Activated CD4-positive, alpha-beta T cell treated with anti-CD3 and anti-CD28 coated beads for 4 hours (primary cell): Measurements from ENCODE around the gene PAX8.
A peak's percentile ranks its signal among the peaks of the same experiment; 100 is the strongest.
"Not testable (repeated sequence)": the region's sequence is repeated elsewhere in the genome, so short reads cannot be mapped to it uniquely, and the experiment has no call there.

Experiments used
- DNase-seq, 2 donors: peaks; one replicate each; pipeline ENCODE4 v3.0.0-alpha.2; 2020

PAX8 gene

DNA sequence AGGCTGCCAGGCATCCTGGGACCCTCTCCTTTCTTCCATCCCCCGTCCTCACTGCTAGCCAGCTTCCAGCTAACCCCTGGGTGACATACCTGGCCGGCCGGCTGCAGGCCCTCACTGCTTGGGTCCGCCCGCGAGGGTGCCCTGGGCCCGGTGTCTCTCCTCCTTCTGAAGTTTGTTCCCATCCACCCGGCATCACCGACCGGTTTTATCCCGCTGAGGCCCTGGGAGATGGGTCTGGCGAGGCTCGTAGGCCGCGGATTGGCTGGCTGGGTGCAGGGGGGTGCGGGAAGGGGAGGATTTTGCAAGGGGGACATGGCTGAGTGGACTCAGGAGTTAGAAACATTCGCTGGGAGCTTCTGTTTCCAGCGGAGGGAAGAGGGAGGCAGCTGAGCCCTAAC, at the start of gene PAX8:
Gene PAX8 (minus strand): TSS at position 180 of the 398 bp plus-strand sequence. CDS start 527 bp downstream, outside the sequence.
- DNase-seq: no peak

DNA sequence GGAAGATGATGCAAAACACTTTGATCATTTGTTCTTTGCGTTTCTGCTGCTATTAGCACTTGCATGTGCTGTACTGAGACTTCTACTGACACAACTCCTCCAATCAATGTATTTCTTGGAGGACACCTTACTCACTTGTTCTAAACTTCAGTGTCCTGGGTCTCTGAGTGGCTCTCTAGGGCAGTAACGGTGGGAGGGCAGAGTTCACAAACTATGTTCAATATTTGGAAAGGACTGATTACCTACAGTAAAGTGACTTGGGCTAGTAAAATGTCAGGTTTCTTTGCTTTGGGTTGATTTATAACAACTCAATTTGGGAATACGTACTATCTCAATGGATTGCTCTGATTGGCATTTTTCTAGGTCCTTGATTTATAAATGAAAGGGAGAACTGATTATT, 49.3 kb upstream of the PAX8 start:
- no peak for DNase-seq

DNA sequence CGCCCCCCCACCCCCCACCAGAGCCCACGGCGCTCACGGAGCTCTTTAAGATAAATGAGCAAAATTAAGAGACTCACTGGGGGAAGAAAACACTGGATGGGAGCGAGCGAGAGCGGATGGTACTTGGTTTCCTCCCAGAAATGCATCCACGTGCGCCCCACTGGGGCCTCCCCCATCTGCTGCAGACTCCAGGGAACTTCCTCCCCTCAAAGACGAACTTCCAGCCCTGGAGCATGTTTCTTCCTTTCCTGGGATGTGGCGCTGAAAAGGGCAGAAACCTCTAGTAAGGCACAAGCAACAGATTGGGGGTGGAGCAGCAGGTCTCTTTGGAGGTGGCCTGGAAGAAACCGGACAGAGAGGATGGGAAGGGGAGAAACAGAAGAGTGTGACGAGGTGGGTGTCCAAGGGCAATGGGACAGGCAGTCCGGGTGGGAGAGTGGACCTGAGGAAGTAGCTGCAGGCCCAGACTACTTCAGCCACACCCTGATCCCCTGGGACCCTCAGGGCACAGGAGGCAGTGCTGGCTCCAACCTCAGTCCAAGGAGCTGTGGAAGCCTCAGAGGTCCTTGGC, 46.5 kb upstream of the PAX8 start:
- not testable (repeated sequence) for DNase-seq

DNA sequence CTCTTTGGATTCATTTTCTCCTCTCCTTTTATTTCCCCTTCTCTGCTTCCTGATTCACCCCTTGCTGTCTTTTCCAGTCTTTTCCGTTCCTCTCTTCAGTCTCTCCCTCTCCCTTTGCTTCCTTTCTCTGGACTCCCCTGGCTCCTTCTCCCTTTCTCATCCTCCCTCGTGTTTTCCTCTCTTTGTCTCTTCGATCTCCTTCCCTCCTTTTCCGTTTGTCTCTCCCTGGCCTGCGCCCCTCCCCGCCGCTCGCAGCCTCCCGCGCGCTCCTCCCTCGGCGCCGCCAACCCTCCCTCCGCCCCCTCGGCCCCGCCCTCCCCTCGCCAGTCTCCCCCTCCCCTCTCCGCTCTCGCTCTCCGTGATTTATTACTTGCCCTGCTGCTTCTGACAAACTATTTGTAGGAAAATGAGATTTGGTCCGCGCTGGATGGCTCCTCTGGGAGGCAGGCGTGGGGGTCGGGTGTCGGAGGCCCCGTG, 46.0 kb upstream of the PAX8 start:
- DNase-seq: peak; percentile 37 to 52

DNA sequence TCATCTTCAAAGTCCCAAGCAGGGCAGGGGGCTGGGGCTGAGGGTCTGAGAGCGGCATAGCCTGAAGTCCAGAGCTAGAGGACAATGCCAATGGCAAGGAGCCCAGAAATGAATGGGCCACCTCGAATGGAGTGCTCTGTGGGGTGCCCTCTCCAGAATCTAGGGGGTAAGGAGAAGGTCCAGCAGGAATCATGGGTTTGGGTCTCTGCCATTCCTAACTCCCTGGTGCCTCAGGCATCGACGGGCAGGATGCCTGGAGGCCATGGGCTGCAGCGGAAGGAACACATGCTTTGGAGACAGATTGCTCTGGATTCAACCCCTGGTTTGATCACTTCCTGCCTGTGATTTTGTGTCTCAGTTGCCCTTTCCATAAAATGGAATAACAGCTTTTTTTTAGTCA, 44.4 kb upstream of the PAX8 start:
- not testable (repeated sequence) for DNase-seq

DNA sequence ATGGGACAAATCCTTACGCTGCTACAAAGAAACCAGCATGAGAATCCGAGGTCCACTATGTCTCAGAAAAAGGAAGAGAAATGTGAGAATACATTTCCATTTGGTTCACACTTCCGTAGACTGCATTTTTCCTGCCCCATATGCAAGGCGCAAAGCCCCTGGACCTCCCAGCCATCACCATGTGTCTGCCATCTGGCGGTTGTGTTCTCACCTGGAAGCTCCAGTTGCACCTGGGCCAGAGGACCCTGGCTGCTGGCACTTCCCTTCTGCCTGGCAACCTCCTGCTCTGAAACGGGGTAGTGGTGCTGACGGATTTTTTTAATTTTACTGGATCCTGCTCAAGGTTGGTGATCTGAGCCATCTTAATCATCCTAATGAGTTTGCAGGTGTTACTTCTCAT, 41.4 kb upstream of the PAX8 start:
- DNase-seq: not testable (repeated sequence)

DNA sequence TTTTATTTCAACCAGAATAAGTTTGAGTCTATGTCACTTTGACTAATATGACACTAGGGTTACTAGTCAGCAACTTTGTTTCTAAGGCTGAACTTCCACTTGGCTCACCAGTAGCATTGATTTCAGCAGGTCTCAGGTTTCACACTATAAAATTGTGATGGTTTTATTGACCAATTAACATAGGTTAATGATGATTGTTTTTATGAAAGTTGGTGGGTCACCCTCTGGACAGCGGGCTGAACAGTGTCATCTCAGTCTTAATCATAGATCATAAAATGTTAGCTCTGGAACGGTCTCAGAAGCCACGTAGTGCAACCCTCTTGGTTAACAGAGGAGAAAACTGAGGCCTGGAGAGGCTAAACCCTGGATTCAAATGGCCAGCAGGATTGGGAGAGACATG, 40.2 kb upstream of the PAX8 start:
- not testable (repeated sequence) for DNase-seq

DNA sequence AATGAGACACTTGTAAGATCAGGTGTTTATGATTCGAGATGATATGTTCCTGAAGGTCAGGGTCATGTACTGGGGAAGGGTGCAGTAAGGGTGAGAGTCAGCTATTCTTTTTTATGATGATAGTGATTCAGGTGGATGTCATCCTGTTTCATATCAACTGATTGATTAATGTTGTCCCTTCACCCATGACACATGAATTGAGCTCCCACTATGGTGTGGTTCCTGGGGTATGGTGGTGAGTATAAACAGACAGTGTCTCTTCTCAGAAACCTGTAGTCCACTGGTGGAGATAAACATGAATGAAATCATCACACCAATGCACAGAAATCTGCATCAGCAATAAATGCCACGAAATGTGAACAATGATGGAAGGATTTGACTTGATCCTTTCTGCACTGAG, 37.4 kb upstream of the PAX8 start:
- no peak for DNase-seq

DNA sequence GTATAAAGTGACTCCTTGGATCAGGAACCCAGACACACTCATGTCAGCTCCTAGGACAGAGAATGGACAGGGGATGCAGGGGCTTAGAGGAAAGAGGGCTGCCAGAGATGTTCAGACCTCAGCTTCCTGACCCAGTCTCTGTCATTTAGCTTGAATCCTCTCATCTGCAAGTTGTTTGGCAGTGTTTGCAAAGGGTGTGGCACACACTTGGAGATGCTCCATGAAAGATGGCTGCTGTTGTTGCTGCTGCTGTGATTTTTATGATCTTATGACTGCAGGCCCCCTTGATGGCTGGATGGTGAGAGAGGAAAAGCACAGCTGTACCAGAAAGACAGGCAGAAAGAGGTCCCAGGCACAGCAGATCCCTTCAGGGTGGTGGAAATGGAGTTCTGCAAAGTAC, 35.9 kb upstream of the PAX8 start:
- DNase-seq: not testable (repeated sequence)

DNA sequence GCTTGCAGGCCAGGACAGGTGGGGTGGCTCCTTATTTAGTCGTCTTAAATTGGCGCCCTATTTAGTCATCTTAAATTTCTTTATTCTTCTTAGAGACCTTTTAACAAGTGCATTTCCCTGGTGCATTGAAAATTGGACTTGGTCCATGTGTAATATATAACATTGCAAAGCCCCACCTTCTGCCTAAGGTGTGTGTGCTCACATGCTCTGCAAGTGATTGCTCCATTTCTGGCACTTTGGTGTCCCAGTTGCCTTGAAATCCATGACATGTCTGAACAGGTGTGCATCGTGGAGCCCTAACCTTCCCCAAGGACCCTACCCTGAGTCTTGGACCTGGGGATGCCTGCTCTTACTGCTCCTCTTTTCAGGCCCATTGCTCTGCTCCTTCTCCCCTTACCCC, 35.5 kb upstream of the PAX8 start:
- not testable (repeated sequence) for DNase-seq

DNA sequence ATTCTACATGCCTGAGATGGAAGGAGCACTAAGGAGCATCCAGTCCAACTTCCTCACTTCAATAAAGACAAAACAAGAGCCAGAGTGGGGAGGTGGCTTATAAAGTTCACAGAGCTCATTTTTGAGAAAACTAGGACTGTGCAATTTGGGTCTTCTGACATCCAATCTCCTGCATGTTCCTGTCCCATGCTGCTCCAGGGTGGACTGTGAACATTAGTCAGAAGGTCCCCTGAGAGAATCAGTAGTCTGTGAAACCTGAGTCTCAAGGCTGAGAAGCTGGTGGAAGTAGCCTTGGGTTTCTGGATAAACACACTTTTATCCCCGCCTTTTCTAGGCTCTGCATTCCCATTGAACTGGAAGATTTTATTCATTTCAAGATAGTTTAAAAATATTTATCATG, 33.1 kb upstream of the PAX8 start:
- DNase-seq: not testable (repeated sequence)

DNA sequence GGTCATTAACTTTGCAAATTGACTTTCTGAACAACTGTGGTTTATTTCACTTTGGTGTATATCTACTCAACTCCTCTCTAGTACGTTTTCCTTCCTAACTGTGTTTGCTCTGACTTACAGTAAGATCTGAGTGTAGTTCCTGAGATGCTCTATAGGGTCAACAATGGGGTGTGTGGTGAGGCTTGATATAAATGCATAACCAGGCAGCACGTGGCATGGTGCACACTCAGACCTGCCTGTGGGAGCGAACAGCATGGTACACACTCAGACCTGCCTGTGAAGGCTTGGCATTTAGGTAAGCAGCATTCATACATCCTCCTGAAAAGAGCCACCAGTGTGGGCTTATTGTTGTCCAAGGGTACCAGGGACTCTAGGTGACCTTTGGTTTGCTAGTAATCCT, 32.5 kb upstream of the PAX8 start:
- DNase-seq: not testable (repeated sequence)

DNA sequence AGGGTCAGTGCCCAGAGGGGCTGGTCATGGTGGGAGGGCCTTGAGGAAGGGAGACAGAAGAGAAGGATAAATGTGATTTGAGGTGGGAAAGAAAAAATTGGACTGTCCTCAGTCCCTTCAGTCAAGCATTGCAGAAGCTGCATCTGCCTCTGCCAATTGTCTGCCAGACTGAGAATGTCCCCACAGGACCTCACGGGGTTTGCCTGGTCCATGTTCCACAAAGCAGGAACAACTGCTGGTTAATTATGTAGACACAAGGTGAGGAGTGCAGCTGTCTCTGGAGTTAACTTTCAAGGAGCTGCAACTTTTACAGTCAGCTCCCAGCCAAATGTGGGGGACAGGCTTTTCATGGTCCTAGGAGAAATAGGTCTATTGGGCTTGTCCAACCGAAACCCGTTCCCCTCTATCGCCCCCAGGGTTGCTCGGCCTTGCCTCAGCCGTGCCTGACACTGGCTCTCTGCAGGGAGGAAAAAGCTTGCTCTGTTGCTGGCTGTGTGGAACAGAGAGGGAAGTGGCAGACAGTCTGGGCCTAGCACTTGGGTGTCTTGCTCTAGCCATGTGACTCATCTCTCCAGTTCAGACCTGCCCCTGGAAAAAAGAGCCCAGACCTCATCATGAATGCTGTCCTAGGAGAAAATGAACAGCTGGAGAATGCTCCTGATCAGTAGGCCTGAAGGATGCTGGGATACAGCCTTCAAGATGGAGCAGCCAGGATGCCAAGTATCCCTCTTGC, 31.1 kb upstream of the PAX8 start:
- no peak for DNase-seq

DNA sequence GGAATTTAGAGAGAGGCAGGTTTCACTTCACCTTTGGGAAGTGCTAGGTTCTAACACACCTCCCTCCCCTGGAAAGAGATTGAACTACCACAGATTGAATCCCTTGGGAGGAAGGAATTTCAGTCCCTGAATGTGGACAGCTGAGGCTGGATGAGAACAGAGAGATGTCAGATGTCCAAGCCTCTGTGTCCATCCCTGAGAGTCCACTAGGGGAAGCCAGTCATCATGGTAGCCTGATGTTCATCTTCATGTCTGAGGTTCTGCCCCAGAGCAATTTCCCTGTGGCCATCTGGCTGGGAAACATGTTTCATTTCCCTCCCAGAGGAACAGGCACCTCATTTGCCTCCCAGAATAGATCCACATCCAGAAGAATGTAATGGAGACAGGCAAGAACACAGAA, 30.1 kb upstream of the PAX8 start:
- not testable (repeated sequence) for DNase-seq

DNA sequence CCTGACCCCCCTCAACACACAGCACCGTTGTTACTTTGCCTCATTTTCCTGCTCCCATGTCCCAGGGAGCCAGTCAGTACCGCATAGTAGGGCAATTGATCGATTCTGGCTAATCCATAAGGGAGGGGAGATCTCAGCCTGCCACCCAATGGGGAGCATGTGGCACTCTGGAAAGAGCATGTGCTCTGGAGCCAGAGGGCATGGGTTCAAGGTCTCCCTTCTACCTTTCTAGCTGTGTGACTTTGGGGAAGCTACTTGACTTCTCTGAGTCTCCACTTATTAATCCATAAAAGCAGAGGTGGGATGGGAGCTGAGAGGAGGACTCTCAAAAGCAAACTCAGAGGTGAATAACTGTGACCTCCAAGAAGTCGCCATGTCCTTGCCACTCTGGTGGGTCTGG, 27.5 kb upstream of the PAX8 start:
- not testable (repeated sequence) for DNase-seq

DNA sequence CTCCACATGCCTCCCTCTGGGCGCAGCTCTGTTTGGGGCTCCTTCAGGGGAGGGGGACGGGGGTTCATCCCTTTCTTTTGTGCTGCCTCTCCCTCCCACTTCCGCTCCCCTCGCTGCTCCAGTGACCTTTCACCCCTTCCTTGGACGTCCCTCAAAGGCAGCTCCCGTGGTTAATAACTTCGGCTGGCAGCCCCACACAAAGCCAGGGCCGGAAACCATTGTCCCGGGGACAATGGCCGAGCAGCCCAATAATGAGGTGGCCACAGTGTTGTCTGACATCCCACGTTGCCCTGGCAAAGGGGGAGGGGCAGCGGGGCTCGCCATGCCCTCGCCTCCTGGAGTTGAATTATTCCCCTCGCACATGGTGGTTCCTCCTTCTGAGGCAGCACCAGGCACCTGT, 27.0 kb upstream of the PAX8 start:
- DNase-seq: not testable (repeated sequence)

DNA sequence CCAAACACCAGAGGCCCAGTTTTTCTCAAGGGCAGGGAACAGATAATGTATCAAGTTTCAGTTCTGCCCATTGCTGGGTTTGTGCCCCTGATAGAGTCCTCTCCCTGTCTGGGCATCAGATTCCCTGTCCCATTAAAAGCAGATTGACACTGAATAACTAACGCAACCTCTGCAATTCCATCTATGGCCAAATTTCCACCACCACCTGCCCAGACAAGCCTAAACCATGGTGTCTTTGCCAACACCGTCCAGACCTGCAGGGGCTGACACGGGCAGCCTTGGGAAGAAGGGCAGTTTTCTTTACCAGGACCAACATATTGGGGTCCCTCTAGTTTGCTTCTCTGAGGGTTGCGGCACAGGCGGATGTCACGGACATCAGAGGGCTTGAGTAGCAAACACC, 26.4 kb upstream of the PAX8 start:
- no peak for DNase-seq

DNA sequence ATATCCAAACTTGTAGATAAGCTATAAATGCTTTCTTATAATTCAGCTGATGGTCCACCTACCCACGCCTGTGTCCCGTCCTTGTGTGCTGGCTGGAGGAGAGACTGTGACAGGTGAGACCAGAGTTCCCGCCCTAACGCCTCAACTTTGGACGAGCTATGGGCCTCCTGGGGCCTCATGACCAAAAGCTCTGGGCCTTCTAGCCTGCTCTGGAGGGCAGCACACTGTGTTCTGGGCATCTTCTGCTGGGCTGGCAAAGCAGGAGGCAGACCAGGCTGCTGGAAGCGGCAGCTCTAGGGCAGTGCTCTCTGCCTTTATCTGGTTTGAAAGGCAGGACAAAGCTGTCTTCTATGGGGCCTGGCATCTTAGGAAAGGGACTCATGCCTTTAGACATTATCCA, 26.0 kb upstream of the PAX8 start:
- no peak for DNase-seq

DNA sequence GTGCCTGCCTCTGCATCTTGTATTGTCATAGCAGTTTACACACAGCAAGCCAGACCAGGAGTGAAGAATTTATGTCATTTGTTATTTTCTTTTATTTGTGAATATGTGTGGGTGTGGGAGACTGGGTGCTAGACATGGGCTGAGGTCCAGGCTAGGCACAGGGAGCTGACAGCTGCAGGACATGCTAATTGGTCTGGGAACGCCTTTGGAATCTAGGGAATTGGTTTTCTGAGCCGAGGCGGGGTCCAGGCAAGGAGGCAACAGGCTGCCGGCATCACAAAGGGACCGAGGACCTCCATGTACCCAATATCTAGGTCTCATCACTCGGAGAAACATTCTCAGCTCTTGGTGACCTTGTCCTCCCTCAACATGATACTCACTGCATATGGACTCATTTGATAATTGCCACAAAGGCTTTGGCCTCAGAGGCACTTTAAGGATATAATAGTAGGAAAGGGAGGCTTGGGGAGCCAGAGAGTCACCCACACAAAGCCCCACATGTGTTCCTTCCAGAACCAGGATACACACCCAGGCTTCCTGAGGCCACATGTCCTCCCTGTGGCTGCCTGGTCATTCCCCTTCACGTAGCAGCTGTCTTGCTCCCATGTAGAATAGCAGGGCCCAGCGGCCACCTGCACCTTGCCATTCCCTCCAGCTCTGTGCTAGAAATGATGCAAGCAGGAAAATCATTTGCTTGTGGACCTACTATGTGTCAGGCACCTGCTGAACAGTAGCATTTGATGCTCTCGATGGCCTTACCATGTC, 23.7 kb upstream of the PAX8 start:
- DNase-seq: not testable (repeated sequence)

DNA sequence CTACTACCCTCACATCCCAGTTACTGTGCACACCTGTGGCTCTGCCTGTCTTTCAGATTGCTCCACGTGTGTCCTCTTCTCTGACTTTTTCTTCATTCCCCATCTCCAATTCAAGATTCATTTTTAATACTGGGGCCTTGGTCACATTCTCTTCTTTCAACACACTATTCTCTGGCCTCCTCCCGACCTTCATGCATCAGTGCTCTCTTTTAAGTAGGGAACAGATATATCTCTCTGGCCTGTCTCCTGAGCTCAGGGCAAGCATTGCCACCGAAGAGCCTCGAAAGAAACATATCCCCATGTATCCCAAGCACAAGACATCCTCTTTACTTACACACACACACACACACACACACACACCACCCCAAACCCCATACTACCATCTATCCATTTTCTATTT, 21.6 kb upstream of the PAX8 start:
- no peak for DNase-seq

DNA sequence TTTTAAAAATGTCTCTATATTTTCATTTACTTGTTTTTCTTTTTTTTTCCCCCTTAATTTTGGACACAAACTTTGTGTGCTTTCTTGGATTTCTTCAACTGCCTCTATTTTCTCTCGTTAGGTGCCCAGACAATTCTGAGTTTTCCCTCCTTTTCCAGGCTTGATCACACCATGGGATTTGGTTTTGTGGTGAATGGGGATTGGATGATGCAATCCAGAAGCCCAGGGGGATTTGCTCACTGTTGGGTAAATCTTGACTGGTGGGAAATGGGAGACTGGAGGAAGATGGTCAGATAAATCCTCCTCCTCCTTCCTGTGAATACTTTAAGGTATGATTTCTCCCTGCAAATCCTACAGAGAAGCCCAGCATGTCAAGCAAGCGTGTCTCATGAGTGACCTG, 19.5 kb upstream of the PAX8 start:
- no peak for DNase-seq

DNA sequence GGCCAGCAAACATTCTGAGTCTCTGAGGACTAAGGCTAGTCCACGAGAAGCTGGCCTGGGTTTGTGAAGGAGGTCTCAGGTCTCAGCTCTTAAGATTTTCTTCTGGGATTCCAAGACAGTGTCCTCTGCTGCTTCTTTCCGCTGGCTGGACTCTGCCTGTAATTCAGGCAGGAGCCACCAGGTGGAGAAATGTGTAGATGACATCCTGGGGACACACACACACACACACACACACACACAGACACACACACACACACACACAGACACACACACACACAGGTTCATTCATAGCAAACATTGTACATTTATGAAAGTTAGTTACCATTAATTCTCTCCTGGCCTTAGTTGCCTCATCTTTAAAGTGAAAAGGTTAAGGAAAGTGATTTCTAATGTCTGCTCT, 18.9 kb upstream of the PAX8 start:
- peak in 1 of 2 donors; percentile 11 for DNase-seq

DNA sequence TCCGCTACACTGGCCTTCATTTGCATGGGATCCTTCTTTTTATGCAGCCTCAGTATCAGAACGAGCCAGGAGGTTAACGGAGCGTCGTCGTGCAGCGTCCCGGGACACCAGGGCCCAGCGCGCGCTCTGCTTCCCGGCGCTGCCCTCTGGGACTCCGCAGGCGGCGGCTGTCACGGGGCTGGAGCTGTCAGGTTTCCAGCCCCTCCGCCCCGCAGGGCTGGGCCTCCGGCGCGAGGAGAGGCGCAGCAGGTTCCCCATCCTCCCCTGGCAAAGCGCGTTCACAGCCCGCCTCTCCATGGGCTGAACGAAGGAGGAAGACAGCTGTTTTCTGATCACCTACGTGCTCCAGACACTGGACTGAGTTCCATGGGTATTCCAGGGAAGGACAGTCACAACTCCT, 12.5 kb upstream of the PAX8 start:
- DNase-seq: no peak

DNA sequence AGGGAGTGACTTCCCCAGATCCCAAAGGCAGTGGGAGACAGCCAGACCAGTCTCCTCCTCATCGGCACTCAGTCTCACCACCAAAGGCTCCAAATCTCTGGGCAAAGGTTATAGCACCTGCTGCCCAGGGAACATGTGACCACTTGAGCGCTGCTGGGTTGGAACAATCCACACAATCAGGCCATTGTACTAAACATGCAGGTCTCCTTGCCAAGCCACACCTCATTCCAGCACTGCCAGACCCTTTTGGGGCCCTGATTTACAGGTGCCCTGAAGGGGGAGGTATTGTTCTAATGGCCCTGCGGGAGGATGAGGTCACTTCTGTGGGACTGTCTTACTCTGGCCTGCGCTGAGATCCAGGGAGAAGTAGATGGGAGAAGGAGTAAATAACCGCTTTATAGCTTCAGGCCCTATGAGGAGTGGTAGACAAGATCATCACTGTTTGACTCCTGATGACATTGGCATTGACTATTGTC, 10.0 kb upstream of the PAX8 start:
- DNase-seq: not testable (repeated sequence)
